Hematopoietic multipotent progenitor cell treated with erythropoietin and hydrocortisone succinate and interleukin-3 and kit ligand, for 6 days (in vitro differentiated cells): ENCODE results near the gene PREP.
"Not testable (repeated sequence)": the region's sequence is repeated elsewhere in the genome, so short reads cannot be mapped to it uniquely, and the experiment has no call there.

Experiments used
- DNase-seq: peaks from one replicate; pipeline ENCODE4 v3.0.0-alpha.2; 2015

PREP gene

DNA sequence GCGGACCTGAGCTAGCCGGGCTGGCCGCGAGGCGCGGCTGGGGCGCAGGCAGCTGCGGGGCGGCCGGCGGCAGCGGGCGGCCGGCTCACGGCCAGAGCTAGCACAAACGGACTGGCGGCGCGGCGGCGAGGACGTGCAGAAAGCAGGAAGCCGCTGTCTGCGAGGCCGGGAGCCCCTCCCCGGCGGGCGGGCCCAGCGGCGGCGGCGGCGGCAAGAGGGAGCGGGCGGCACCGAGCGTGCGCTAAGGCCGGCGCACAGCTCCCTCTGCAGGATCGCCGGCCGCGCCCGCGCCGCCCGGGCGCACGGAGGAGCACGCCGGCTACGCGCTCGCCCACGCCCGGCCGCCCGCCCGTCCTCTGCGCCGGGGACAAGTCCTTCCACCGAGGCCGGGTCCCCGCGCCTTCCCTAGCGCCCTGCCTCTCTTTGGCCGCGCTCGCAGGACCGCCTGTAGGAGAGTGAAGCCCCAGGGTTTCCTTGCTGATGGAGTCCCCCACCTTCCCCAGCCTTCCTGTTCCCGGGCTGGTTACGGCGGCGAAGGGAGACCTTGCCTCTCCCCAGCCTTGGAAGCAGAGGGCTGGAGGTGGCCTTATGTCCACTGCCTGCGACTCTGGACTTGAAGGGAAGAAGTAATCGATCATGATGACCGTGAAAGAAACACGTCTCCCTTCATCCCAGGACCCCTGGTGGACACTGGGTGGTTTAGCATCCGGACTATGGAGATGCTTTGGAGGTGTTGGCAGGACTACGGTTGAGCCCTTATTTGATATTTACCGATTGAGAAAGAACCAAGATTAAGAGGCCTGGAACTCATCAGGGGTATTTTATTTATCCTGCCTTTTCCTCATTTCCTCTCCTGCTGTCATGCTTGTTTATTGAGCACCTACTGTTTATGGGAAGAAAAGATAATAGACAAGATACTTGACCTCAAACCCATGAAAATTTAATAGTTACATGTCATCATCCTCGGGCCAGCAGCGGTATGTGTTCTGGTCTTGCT lies at the start of gene PREP:
Gene PREP, minus strand, starts transcription at position 144 of the 997 bp plus-strand sequence. CDS start 191 bp downstream, outside the sequence.
- peak; percentile 88 for DNase-seq

DNA sequence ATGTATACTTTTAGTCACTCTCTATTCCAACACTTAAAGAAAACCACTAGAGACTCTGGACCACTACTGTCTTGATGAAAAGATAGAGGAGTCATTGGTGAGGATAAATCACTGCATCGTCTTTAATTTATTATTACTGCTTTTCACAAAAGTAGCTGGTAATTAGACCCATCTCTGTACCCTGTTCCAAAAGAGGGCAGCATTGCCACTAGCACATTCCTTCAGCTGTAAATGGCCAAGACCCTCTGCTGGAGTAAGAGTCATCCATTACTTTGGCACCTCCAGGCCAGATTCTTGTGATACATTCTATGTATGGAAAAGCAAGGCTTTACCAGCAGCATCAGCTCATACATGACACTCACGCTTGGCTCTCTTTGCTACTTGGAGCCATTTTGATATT lies 49.5 kb upstream of the PREP start:
- DNase-seq = no peak

- DNase-seq = no peak
Observed at GRCh38 chr6:105449756-105450390, 47.0 kb upstream of the PREP start.

DNA sequence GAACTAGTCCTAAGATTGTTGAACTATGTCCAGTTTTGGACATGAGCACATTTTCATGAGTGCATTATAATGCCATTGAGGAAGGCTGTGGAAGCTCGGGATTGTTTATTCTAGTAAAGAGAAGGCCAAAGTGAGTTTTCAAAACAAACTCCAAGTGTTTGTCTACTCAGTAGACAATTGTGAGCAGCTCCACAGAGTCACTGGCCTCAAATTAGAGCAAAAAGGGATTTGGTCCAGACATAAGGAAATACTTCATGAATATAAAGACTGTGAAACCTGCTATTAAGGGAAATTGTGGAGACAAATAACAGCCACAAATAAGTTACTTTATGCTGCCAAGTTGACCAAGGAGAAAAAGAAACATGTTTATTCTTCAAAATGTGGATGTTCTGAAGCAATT lies 42.6 kb upstream of the PREP start:
- DNase-seq = no peak

- DNase-seq = no peak
Observed at GRCh38 chr6:105443941-105444340, 41.1 kb upstream of the PREP start.

DNA sequence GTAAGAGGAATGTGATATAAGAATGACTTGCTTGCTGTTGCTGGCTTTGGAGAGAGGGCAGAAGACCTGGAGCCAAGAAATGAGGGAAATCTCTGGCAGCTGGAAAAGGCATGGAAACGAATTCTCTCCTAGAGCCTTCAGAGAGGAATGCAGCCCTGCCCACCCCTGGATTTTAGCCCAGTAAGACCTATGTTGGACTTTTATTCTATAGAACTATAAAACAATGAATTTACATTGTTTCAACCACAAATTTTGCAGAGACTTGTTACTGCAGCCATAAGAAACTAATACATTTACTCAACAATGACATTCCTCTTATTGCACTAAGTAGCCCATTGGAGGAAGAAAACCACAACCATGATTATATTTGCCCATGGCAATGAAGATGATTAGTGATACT lies 39.5 kb upstream of the PREP start:
- DNase-seq = no peak

DNA sequence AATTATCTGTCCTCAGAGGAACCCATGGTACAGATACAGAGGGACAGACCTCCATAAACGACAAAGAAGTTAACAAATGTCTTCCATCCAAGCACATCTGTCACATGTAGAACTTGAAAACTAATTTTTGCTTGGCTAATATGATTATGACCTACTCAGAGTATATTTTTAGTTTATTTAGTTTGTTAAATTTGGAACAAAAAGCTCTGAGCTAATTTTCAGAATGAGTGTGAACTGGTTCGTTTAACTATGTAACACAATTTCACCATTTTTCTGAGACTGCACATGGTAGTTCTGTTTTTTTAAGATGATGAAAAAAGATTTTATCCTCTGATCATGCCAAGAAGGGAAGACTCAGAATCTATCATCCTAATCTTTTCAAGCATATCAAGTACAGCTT lies 34.4 kb upstream of the PREP start:
- DNase-seq = no peak

DNA sequence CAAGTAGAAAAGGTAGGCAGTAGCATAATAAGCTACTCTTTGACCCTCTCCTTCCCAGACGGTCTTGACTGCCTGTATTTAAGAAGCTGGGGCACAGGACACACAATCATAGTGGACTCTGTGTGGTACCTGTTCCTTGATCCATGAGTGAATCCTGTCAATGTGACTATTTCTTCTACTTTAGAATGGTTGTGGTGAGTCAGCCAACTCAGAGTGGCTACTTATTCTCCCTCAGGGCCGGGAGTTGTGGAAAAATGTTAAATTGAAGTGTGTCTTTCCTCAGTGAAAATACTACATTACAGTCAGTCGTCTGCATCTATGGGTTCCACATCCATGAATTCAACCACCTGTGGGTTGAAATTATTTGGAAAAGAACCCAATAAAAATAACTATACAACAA lies 30.8 kb upstream of the PREP start:
- DNase-seq = no peak

DNA sequence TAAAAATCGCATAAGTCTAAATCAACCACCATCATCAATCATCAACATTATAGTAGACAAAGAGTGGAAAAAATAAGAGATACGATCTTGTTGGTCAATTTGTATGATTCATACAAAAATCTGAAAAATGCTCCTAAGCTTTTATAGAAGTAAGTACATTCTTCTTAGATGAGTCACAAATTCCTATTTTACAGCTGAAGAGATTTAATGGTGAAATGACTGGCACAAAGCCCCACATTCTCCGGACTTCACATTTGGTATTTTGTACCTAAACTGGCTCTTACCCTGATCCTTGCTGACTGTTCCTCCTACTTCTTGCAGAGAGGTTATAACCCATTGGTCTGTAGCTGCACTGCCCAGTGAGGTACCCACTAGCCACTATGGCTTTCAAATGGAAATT lies 29.9 kb upstream of the PREP start:
- DNase-seq = no peak

- DNase-seq = peak; percentile 64
Observed at GRCh38 chr6:105431226-105431625, 28.3 kb upstream of the PREP start.

DNA sequence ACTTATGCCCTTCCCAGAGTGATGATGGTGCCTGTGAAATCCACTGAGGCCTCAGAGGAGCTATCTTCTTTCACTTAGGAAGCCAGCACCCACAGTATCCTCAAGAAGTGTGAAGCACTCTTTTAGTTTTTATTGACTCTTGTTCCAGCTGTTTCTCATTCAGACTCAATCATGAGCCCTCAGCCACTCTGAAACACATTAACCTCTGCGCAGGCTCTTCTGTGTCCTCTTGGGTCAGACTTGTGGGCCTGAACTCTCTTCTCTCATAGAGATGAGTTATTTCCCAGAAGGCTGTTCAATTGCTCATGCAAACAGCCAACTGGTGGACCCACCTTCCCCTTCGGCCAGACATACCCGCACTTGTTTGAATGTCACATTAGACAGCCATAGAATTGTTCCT lies 27.8 kb upstream of the PREP start:
- DNase-seq = no peak

- no peak for DNase-seq
Observed at GRCh38 chr6:105429676-105430075, 26.8 kb upstream of the PREP start.

DNA sequence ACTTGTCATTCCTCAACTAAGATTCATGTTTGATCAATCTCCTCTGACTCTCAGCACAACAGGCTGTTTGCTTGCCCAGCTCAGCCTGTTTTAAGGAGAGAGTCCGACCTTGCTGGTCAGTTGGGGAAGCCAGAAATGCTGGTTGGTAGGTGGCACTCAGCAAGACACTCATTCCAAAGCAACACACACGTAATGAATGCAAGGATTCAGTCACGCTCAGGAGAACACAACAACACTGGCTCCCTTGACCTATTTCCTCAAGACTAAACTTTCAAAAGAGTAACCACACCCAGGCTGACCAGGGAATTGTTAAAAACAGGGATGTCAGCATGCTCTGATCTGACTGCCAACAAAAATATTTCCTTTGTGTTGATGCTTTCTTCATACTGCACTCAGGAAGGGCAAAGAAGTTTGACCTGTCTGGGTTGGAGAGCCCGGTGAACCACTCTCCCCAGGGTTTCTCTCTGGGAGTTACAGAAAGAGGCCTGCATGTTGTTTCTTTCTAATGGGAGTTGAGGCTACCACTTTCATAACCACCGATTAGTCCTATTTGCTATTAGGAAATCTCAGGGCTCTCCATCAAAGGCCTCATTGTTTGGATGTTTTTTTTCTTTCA lies 25.6 kb upstream of the PREP start:
- no peak for DNase-seq

- peak; percentile 72 for DNase-seq
Observed at GRCh38 chr6:105424175-105424783, 21.4 kb upstream of the PREP start.

DNA sequence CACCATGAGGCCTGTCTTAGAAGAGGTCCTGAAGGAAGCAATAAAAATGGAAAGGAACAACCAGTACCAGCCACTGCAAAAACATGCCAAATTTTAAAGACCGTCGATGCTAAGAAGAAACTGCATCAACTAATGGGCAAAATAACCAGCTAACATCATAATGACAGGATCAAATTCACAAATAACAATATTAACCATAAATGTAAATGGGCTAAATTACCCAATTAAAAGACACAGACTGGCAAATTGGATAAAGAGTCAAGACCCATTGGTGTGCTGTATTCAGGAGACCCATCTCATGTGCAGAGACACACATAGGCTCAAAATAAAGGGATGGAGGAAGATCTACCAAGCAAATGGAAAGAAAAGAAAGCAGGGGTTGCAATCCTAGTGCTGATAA lies 14.1 kb upstream of the PREP start:
- DNase-seq = not testable (repeated sequence)

DNA sequence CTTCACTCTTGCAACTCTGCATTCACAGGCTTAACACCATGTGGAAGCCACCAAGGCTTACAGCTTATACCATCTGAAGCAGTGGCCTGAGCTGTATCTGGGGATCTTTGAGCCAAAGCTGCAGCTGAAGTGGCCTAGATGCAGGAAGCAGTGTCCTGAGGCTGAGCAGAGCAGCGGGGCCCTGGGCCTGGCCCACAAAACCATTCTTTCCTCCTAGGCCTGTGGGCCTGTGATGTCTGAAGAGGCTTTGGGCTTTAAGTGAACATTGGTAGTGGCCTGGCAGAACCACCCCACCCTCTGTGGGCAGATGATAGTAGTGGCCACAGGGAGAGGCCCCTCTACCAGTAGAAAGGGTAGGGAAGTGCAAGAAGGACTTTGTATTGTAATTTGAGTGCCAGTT lies 6.9 kb upstream of the PREP start:
- no peak for DNase-seq

DNA sequence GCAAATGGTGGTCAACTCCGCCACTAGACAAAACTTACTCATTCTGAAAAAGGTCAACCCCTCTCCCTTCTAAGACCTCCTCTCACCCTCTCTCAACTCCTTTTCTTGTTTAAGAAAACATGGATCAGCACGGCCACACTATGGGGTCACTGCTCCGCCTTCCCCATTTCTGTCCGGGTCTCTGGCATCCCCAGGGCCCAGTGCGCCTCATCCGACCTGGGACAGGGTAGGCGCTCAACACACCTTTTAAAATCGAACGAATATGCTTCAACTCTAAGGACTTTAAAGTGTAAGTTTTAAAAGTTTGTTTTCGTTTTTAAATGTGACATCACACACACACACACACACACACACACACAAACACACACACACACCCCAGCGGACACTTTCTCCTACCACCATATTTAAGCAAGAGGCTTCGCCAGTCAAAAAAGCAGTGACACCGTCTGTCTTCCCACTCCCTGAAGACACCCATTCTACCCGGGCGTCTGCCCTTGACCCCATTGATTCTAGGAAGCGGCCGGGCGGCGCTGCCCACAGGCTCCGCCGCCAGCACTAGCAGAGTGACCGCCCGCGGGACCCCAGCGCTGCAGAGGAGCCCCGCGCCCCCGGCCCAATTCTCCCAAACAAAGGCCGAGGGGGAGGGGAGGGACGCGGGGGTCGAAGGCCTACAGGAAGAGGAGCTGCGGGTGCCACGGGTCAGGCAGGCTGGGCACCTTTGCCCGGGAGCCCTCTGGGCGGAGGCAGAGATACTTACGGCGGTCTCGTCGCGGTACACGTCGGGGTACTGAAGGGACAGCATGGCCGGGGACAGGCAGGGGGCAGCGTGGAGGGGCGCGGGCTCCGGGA lies 568 bp downstream of the PREP start:
- peak; percentile 60 for DNase-seq

GRCh38 chr6:105401247-105402089 lies 1.4 kb downstream of the PREP start:
- no peak for DNase-seq

DNA sequence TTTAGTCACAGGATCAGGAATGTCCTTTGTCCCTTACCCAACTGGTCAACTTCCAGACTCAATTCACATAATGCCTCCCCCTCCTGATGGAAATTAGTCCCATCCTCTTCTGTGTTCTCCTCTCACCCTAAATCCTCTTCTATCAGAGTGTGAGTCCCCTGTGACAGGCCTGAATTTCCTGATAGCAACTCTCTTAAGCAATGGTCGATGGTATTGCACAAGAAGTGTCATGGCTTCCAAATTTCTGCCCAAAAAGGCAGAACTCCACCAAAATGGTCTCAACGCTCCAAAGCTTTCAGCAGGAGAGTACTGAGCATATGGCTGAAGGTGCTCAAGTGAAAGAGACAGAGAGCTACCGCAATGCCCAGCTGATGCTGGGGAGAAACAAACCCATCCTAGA lies 2.4 kb downstream of the PREP start:
- peak; percentile 41 for DNase-seq

- DNase-seq = no peak
Observed at GRCh38 chr6:105398859-105399258, 4.0 kb downstream of the PREP start.

DNA sequence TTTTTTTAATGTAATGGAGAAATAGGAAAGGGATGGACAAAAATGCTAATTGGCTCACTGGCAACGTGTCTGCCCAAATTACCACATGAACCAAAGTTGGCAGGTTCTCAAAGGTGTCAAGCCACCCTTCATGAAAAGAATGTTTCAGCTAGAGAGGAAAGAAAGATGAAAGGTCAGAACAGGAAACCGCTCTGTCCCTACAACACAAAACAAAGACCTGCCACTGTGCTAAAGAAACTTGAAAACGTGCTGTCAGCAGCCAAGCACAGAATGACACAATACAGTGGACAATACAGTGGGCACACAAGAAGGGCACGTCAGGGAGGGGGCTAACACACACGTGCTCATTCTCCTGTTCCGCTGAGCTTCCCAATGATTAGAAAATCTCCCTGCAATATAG lies 4.9 kb downstream of the PREP start:
- DNase-seq = no peak
